Panc1 (cell line): ENCODE results near the gene PDILT. TPM values are rescaled to one million over a fixed set of nuclear protein-coding genes. Genes with fewer than 3 reads are reported as not detected.

ENCODE experiments used
- ATAC-seq: fragments of 200-7000 bp; cut with Tn5 transposase; 2 replicates; pipeline ENCODE4 v1.9.1; 2020; ENCODE audit warnings: mild to moderate bottlenecking, moderate library complexity
- BruUV-seq: library from RNA; stranded (reverse); fragments of 400-500 nt; replicated peaks from 2 replicates; lab custom pipeline; 2021; lab: Mats Ljungman, UMichigan
- CTCF ChIA-PET: fragments of 300-600 bp; sonication (Branson Sonifier 250); formaldehyde crosslinking; loops from one replicate; lab custom pipeline; 2022; ENCODE audit warnings: antibody characterized with exemption; lab: Charles Lee
- POLR2A ChIA-PET: fragments of 300-600 bp; sonication (Branson Sonifier 250); formaldehyde crosslinking; loops from one replicate; lab custom pipeline; 2022; ENCODE audit warnings: antibody characterized with exemption; lab: Charles Lee
- DNase-seq: peaks from one replicate; pipeline ENCODE4 v3.0.0-alpha.2; 2010; ENCODE audit warnings: low read depth, low spot score
- H3K27ac ChIP-seq: 2 replicates; pipeline ENCODE4 v1.5.1; 2011; ENCODE audit warnings: mild to moderate bottlenecking, low read length, inconsistent platforms
- H3K27me3 ChIP-seq: fragments of 200-500 bp; sonication (Bioruptor generic); 2 replicates; pipeline ENCODE4 v1.6.0; 2014; ENCODE audit warnings: low read length, inconsistent platforms; ENCODE audit not compliant: control insufficient read depth, insufficient read depth
- H3K36me3 ChIP-seq: fragments of 200-500 bp; sonication (Bioruptor generic); 2 replicates; pipeline ENCODE4 v1.5.1; 2014; ENCODE audit warnings: inconsistent platforms, mild to moderate bottlenecking, low read length, moderate library complexity; ENCODE audit not compliant: control insufficient read depth, insufficient read depth
- H3K4me1 ChIP-seq: 2 replicates; pipeline ENCODE4 v1.5.1; 2011; ENCODE audit warnings: inconsistent platforms, mild to moderate bottlenecking, low read length, moderate library complexity; ENCODE audit not compliant: control insufficient read depth, insufficient read depth
- H3K4me3 ChIP-seq, 2 experiments: 2 replicates each; pipeline ENCODE4 v1.5.1; 2011 to 2012; ENCODE audit warnings: low read depth in 2 of 2, low read length in 2 of 2, mild to moderate bottlenecking in 2 of 2, inconsistent platforms in 1 of 2, moderate library complexity in 1 of 2
- H3K9me3 ChIP-seq: fragments of 200-500 bp; sonication (Bioruptor generic); 2 replicates; pipeline ENCODE4 v1.5.1; 2014; ENCODE audit warnings: low read depth, mild to moderate bottlenecking, inconsistent platforms, low read length, moderate library complexity; ENCODE audit not compliant: control insufficient read depth, insufficient read depth
- CTCF ChIP-seq: fragments of 450-650 bp; IDR thresholded peaks from 2 replicates; pipeline ENCODE4 v1.5.1; 2017; ENCODE audit warnings: mild to moderate bottlenecking
- POLR2AphosphoS5 ChIP-seq: IDR thresholded peaks from 2 replicates; pipeline ENCODE4 v1.6.1; 2012; ENCODE audit warnings: mild to moderate bottlenecking, low read depth, low read length, moderate library complexity
- REST ChIP-seq, 2 experiments: IDR thresholded peaks; 2 replicates each; pipeline ENCODE4 v1.6.1; 2011 to 2012; ENCODE audit warnings: low read depth in 2 of 2, control low read depth in 1 of 2, low read length in 1 of 2, mild to moderate bottlenecking in 1 of 2, moderate library complexity in 1 of 2; ENCODE audit not compliant: insufficient read depth in 1 of 2
- SIN3A ChIP-seq: IDR thresholded peaks from 2 replicates; pipeline ENCODE4 v1.6.1; 2012; ENCODE audit warnings: low read depth, mild to moderate bottlenecking, low read length, moderate library complexity, borderline replicate concordance; ENCODE audit not compliant: insufficient read depth
- TCF7L2 ChIP-seq: IDR thresholded peaks from 2 replicates; pipeline ENCODE4 v1.6.1; 2011; ENCODE audit warnings: mild to moderate bottlenecking, low read depth, low read length, inconsistent platforms
- in situ Hi-C: cut with HindIII; loops from 2 replicates; pipeline ENCODE4 v1.10.0; 2016; ENCODE audit warnings: low sequenced_read_pairs, low pct_unique_long_range_greater_than_20kb
- intact Hi-C: fragments of 100-400 bp; cut with micrococcal nuclease; formaldehyde crosslinking; loops from one replicate; pipeline ENCODE4 v1.10.0; 2022; ENCODE audit not compliant: unreplicated experiment
- total RNA-seq: library from RNA; stranded (reverse); gene quantifications from one replicate; pipeline ENCODE4 v1.2.1, GENCODE V29; 2021; ENCODE audit not compliant: unreplicated experiment

The PDILT gene
- total RNA-seq, 1 experiment from 2014 or later = not detected

DNA sequence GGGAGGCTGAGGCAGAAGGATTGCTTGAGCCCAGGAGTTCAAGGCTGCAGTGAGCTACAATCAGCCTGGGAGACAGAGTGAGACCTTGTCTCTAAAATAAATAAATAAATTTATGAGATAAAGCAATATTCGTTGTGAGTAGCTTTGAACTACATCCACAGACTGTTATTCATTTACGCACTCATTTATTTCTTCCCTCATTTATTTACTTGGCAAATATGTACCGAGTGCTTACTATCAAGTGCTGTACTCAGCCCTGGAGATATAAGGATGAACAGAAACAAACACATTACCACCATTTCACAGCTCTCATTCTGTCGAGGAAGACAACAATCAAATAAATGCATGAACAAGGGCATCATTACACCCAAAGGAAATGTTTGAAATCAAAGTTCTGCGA is 27.4 kb downstream of the PDILT start:
- no peaks in the 10 kb centered on the region for H3K36me3 ChIP-seq
- ATAC-seq (no peak), DNase-seq (no peak)
- CTCF ChIA-PET = interaction anchor here (0.6 to 0.9 kb wide), 3 partner anchors 8 to 477 kb away, joined by 3 to 12 read pairs (median 3); no protein-coding TSS in a partner anchor
- H3K4me1 ChIP-seq = no peaks in the 10 kb centered on the region
- no peak overlapping the region for H3K4me3 ChIP-seq
- TF ChIP-seq CTCF (no peak), SIN3A (no peak), REST (IDR thresholded peaks at IDR 0.05; ENCODE audit: insufficient read depth in 1 of 2, low read depth in 2 of 2, low read length in 1 of 2) (no peak), POLR2AphosphoS5 (no peak), TCF7L2 (no peak)
- BruUV-seq = no TSS peak
- no peaks in the 10 kb centered on the region for H3K9me3 ChIP-seq
- intact Hi-C loops (no loop called here), in situ Hi-C loops (no loop called here)
- H3K27ac ChIP-seq = no peak overlapping the region
- H3K27me3 ChIP-seq = peaks cover 13% of the 10 kb centered on the region
- POLR2A ChIA-PET = no interaction called here

- H3K27me3 ChIP-seq = peaks cover 16% of the 10 kb centered on the region
- POLR2A ChIA-PET = no interaction called here
- intact Hi-C loops = no loop called here
- BruUV-seq = no TSS peak
- no peak for TF ChIP-seq POLR2AphosphoS5
- TF ChIP-seq CTCF = no peak
- no peak for TF ChIP-seq REST (IDR thresholded peaks at IDR 0.05; ENCODE audit: insufficient read depth in 1 of 2, low read depth in 2 of 2, low read length in 1 of 2)
- TF ChIP-seq TCF7L2 = no peak
- no peak for TF ChIP-seq SIN3A
- in situ Hi-C loops = no loop called here
- no peak overlapping the region for H3K4me3 ChIP-seq
- no peaks in the 10 kb centered on the region for H3K9me3 ChIP-seq
- H3K36me3 ChIP-seq = no peaks in the 10 kb centered on the region
- DNase-seq (no peak), ATAC-seq (no peak)
- H3K27ac ChIP-seq = no peak overlapping the region
- no peaks in the 10 kb centered on the region for H3K4me1 ChIP-seq
- CTCF ChIA-PET = no interaction called here
These were observed 31.8 kb downstream of the PDILT start for GRCh38 chr16:20372701-20373100.
